ENCODE results near the gene TJP1.

DNA sequence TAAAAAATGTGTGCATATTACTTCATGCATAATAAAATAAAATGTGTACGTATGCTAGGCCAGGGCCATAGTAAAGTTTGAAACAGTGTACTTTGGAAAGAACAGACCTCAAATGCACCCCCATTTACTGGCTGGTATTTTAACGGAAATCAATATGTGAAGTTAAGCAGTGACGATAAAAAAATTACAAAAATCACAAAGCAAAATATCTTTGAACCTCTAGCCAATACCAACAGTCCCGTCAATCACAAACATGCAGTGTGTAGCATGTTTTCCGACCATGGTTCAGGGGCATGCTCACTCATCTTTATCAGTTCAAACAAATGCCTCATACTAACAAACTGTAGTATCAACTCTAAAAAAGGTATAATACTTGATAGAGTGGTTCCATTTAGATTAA, 121.1 kb downstream of the TJP1 start:
- TF ChIP-seq, protein P1, sequence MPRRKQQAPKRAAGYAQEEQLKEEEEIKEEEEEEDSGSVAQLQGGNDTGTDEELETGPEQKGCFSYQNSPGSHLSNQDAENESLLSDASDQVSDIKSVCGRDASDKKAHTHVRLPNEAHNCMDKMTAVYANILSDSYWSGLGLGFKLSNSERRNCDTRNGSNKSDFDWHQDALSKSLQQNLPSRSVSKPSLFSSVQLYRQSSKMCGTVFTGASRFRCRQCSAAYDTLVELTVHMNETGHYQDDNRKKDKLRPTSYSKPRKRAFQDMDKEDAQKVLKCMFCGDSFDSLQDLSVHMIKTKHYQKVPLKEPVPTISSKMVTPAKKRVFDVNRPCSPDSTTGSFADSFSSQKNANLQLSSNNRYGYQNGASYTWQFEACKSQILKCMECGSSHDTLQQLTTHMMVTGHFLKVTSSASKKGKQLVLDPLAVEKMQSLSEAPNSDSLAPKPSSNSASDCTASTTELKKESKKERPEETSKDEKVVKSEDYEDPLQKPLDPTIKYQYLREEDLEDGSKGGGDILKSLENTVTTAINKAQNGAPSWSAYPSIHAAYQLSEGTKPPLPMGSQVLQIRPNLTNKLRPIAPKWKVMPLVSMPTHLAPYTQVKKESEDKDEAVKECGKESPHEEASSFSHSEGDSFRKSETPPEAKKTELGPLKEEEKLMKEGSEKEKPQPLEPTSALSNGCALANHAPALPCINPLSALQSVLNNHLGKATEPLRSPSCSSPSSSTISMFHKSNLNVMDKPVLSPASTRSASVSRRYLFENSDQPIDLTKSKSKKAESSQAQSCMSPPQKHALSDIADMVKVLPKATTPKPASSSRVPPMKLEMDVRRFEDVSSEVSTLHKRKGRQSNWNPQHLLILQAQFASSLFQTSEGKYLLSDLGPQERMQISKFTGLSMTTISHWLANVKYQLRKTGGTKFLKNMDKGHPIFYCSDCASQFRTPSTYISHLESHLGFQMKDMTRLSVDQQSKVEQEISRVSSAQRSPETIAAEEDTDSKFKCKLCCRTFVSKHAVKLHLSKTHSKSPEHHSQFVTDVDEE (CRISPR knock-in tag; IDR thresholded peaks at IDR 0.05), result no peak
- TF ChIP-seq ZFP3 (CRISPR knock-in tag; IDR thresholded peaks at IDR 0.05) (no peak), RARB (CRISPR knock-in tag; IDR thresholded peaks at IDR 0.05) (no peak), GLIS3 (CRISPR knock-in tag; IDR thresholded peaks at IDR 0.05) (no peak)
- TF ChIP-seq, protein P2, sequence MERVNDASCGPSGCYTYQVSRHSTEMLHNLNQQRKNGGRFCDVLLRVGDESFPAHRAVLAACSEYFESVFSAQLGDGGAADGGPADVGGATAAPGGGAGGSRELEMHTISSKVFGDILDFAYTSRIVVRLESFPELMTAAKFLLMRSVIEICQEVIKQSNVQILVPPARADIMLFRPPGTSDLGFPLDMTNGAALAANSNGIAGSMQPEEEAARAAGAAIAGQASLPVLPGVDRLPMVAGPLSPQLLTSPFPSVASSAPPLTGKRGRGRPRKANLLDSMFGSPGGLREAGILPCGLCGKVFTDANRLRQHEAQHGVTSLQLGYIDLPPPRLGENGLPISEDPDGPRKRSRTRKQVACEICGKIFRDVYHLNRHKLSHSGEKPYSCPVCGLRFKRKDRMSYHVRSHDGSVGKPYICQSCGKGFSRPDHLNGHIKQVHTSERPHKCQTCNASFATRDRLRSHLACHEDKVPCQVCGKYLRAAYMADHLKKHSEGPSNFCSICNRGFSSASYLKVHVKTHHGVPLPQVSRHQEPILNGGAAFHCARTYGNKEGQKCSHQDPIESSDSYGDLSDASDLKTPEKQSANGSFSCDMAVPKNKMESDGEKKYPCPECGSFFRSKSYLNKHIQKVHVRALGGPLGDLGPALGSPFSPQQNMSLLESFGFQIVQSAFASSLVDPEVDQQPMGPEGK (CRISPR knock-in tag; IDR thresholded peaks at IDR 0.05; ENCODE audit: borderline replicate concordance), result no peak
